Liver (tissue), 9 donors: ENCODE measurements around the gene OR52K1. TPM values are rescaled to one million over a fixed set of nuclear protein-coding genes. Genes with fewer than 3 reads are reported as not detected.

Experiments used
- DNase-seq: peaks from one replicate; pipeline ENCODE4 v3.0.0-alpha.2; 2017; ENCODE audit warnings: low spot score
- H3K27ac ChIP-seq, 2 donors: one replicate each; pipeline ENCODE4 v1.7.0; 2013; ENCODE audit warnings: inconsistent platforms in 2 of 2, low read length in 2 of 2, control low read depth in 1 of 2, low read depth in 1 of 2, mild to moderate bottlenecking in 1 of 2
- H3K27me3 ChIP-seq, 4 donors: one replicate each; pipeline versions ENCODE4 v1.6.1 to v1.7.0; 2013; ENCODE audit warnings: low read length in 3 of 4, inconsistent platforms in 1 of 4, mild to moderate bottlenecking in 1 of 4, moderate library complexity in 1 of 4; ENCODE audit not compliant: control insufficient read depth in 4 of 4, insufficient read depth in 4 of 4
- H3K36me3 ChIP-seq, 4 donors: one replicate each; pipeline versions ENCODE4 v1.6.1 to v1.7.0; 2013; ENCODE audit warnings: low read length in 3 of 4, mild to moderate bottlenecking in 3 of 4, low read depth in 1 of 4, moderate library complexity in 1 of 4; ENCODE audit not compliant: control insufficient read depth in 4 of 4, insufficient read depth in 3 of 4
- H3K4me1 ChIP-seq, 4 donors: one replicate each; pipeline versions ENCODE4 v1.6.1 to v1.7.0; 2013; ENCODE audit warnings: low read length in 3 of 4, mild to moderate bottlenecking in 3 of 4, moderate library complexity in 1 of 4; ENCODE audit not compliant: control insufficient read depth in 4 of 4, insufficient read depth in 4 of 4
- H3K4me3 ChIP-seq, 3 donors: one replicate each; pipeline versions ENCODE4 v1.6.1 to v1.7.0; 2013; ENCODE audit warnings: low read length in 3 of 3, control low read depth in 1 of 3, low read depth in 1 of 3, mild to moderate bottlenecking in 1 of 3
- H3K9ac ChIP-seq, 2 donors: one replicate each; pipeline ENCODE4 v1.7.0; 2013; ENCODE audit warnings: low read length in 2 of 2, mild to moderate bottlenecking in 2 of 2, moderate library complexity in 2 of 2, control low read depth in 1 of 2, low read depth in 1 of 2
- H3K9me3 ChIP-seq, 4 donors: one replicate each; pipeline versions ENCODE4 v1.6.1 to v1.7.0; 2013; ENCODE audit warnings: low read length in 3 of 4; ENCODE audit not compliant: control insufficient read depth in 4 of 4
- ATF3 ChIP-seq: IDR thresholded peaks from 2 replicates; pipeline ENCODE4 v1.6.1; 2016; ENCODE audit warnings: antibody characterized with exemption
- EGR1 ChIP-seq, 2 donors: IDR thresholded peaks; 2 replicates each; pipeline ENCODE4 v1.6.1; 2016 to 2018; ENCODE audit warnings: antibody characterized with exemption in 2 of 2, low read depth in 2 of 2
- FOXA1 ChIP-seq: IDR thresholded peaks from 2 replicates; pipeline ENCODE4 v1.6.1; 2016; ENCODE audit warnings: antibody characterized with exemption
- FOXA2 ChIP-seq: IDR thresholded peaks from 2 replicates; pipeline ENCODE4 v1.6.1; 2016; ENCODE audit warnings: antibody characterized with exemption
- GABPA ChIP-seq, 2 donors: IDR thresholded peaks in 1 of 2; conservative IDR thresholded peaks in 1 of 2; 2 replicates each; pipeline ENCODE4 v1.6.1; 2016; ENCODE audit warnings: antibody characterized with exemption in 2 of 2, mild to moderate bottlenecking in 1 of 2, moderate library complexity in 1 of 2
- HNF4A ChIP-seq, 2 donors: conservative IDR thresholded peaks; 2 replicates each; pipeline ENCODE4 v1.6.1; 2016; ENCODE audit warnings: antibody characterized with exemption in 2 of 2, mild to moderate bottlenecking in 2 of 2
- HNF4G ChIP-seq: IDR thresholded peaks from 2 replicates; pipeline ENCODE4 v1.6.1; 2016; ENCODE audit warnings: antibody characterized with exemption
- JUND ChIP-seq, 2 donors: IDR thresholded peaks; 2 replicates each; pipeline ENCODE4 v1.6.1; 2016; ENCODE audit warnings: antibody characterized with exemption in 2 of 2
- MAX ChIP-seq: IDR thresholded peaks from 2 replicates; pipeline ENCODE4 v1.6.1; 2016; ENCODE audit warnings: antibody characterized with exemption
- NR2F2 ChIP-seq: IDR thresholded peaks from 2 replicates; pipeline ENCODE4 v1.6.1; 2016; ENCODE audit warnings: antibody characterized with exemption
- RAD21 ChIP-seq, 2 donors: IDR thresholded peaks; 2 replicates each; pipeline ENCODE4 v1.6.1; 2016; ENCODE audit warnings: antibody characterized with exemption in 2 of 2, mild to moderate bottlenecking in 2 of 2
- REST ChIP-seq: IDR thresholded peaks from 2 replicates; pipeline ENCODE4 v1.6.1; 2016; ENCODE audit warnings: antibody characterized with exemption, mild to moderate bottlenecking
- SP1 ChIP-seq: IDR thresholded peaks from 2 replicates; pipeline ENCODE4 v1.6.1; 2018; ENCODE audit warnings: antibody characterized with exemption, mild to moderate bottlenecking
- YY1 ChIP-seq: IDR thresholded peaks from 2 replicates; pipeline ENCODE4 v1.6.1; 2016; ENCODE audit warnings: antibody characterized with exemption, mild to moderate bottlenecking
- WGBS: extraction: QIAGEN DNeasy Blood & Tissue Kit; methylation state at CpG from one replicate; pipeline ENCODE4 v1.1.7; 2013; 5-methylcytosine and 5-hydroxymethylcytosine counted together
- polyA plus RNA-seq, 2 donors: library from polyadenylated mRNA; stranded (reverse) in 1 of 2; unstranded in 1 of 2; fragments of 200-250 nt in 1 of 2; fragments of >200 nt in 1 of 2; fragmentation: Nextera tagmentation in 1 of 2; extraction: Ambion mirVana in 1 of 2; gene quantifications; one replicate each; pipeline versions ENCODE4 v1.2.1 to v1.2.3, GENCODE V29; 2013 to 2015
- total RNA-seq, 2 donors: library from RNA; depleted of rRNA; stranded (reverse); fragments of >200 nt; gene quantifications; one replicate each; pipeline ENCODE4 v1.2.3, GENCODE V29; 2014
- donor health status: healthy.
- donor health status: healthy.
- donor health status: healthy.
- donor health status: healthy.
- donor health status: healthy.

Gene OR52K1
- total and polyA plus RNA-seq, 4 donors = under 0.01 TPM; not detected in 3

GRCh38 chr11:4493480-4493818, 11.0 kb downstream of the OR52K1 start:
- Histone ChIP-seq H3K4me3 (no peak overlapping the region), H3K27ac (no peak overlapping the region), H3K4me1 (peaks cover 0 to 10% (median 4%) of the 10 kb centered on the region in 4 donors), H3K36me3 (no peaks in the 10 kb centered on the region), H3K27me3 (no peaks in the 10 kb centered on the region), H3K9me3 (no peaks in the 10 kb centered on the region), H3K9ac (no peak overlapping the region)
- DNase-seq = no peak
- WGBS = 35% methylated on average over 5 of the region's 5 CpGs
- peak; percentile 5 to 44 for TF ChIP-seq RAD21 (IDR thresholded peaks at IDR 0.05)
- no peak for TF ChIP-seq HNF4G

- no peak for DNase-seq
- peaks cover 0 to 10% (median 4%) of the 10 kb centered on the region in 4 donors for H3K4me1 ChIP-seq
- H3K9me3 ChIP-seq = no peaks in the 10 kb centered on the region
- no peaks in the 10 kb centered on the region for H3K27me3 ChIP-seq
- H3K9ac ChIP-seq = no peak overlapping the region
- WGBS = 56% methylated on average over 7 of the region's 7 CpGs
- no peak overlapping the region for H3K4me3 ChIP-seq
- no peaks in the 10 kb centered on the region for H3K36me3 ChIP-seq
- H3K27ac ChIP-seq = no peak overlapping the region
- no peak for TF ChIP-seq EGR1 (IDR thresholded peaks at IDR 0.05; ENCODE audit: low read depth in 2 of 2)
- TF ChIP-seq ATF3 = peak; percentile 30
- TF ChIP-seq YY1 = no peak
- TF ChIP-seq JUND (IDR thresholded peaks at IDR 0.05) = peak in 1 of 2 donors; percentile 65
- no peak for TF ChIP-seq HNF4G
Observed at GRCh38 chr11:4495487-4495886, 13.0 kb downstream of the OR52K1 start.

GRCh38 chr11:4495986-4496385, 13.5 kb downstream of the OR52K1 start:
- DNase-seq = no peak
- Histone ChIP-seq H3K9me3 (no peaks in the 10 kb centered on the region), H3K27ac (no peak overlapping the region), H3K4me3 (no peak overlapping the region), H3K4me1 (peaks cover 0 to 10% (median 4%) of the 10 kb centered on the region in 4 donors), H3K36me3 (no peaks in the 10 kb centered on the region), H3K27me3 (no peaks in the 10 kb centered on the region), H3K9ac (no peak overlapping the region)
- WGBS = 73% methylated on average over 6 of the region's 6 CpGs
- TF ChIP-seq NR2F2 = no peak
- TF ChIP-seq EGR1 (IDR thresholded peaks at IDR 0.05; ENCODE audit: low read depth in 2 of 2) = no peak
- TF ChIP-seq SP1 = no peak
- no peak for TF ChIP-seq MAX
- no peak for TF ChIP-seq YY1
- no peak for TF ChIP-seq HNF4A (conservative IDR thresholded peaks at IDR 0.05)
- no peak for TF ChIP-seq FOXA1
- TF ChIP-seq HNF4G = no peak
- TF ChIP-seq REST = no peak
- TF ChIP-seq JUND (IDR thresholded peaks at IDR 0.05) = no peak
- no peak for TF ChIP-seq FOXA2
- no peak for TF ChIP-seq GABPA (IDR thresholded peaks at IDR 0.05 in 1 of 2, conservative IDR thresholded peaks at IDR 0.05 in 1 of 2)
- TF ChIP-seq ATF3 = no peak
